GM18526 (cell line): Measurements from ENCODE around the gene CYB5B.

Experiments
- POLR2A ChIP-seq: IDR thresholded peaks from 3 replicates; pipeline ENCODE4 v1.6.1; 2011; ENCODE audit not compliant: insufficient read length; ENCODE audit errors: extremely low read depth

Gene CYB5B

DNA sequence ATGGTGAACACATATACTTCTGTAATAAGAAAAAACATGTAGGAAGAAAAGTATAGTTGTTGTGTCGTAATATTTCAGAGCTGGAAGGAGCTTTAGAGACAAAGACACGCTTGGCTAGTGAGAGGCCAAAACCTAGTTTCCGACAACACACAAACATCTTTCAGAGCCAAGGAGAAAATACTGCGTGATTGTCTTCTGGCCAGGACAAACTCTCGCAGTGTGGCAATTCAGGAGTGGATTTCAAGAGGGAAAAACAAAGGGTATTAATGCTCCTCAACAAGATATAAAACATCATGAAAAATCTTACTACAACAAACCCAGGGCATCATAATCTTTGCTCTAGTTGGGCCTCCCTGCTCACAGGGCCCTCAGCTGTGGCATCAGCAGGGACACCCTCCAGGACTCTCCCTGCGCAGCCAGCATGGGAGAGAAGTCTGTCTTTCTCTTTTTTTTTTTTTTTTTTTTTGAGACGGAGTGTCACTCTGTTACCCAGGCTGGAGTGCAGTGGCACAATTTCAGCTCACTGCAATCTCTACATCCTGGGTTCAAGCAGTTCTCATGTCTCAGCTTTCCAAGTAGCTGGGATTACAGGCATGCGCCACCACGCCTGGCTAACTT, 66.4 kb downstream of the CYB5B start:
- TF ChIP-seq POLR2A: no peak

- TF ChIP-seq POLR2A: no peak
Observed at GRCh38 chr16:69494991-69495392, 70.6 kb downstream of the CYB5B start.

- TF ChIP-seq POLR2A: no peak
Observed at GRCh38 chr16:69495821-69496220, 71.4 kb downstream of the CYB5B start.

DNA sequence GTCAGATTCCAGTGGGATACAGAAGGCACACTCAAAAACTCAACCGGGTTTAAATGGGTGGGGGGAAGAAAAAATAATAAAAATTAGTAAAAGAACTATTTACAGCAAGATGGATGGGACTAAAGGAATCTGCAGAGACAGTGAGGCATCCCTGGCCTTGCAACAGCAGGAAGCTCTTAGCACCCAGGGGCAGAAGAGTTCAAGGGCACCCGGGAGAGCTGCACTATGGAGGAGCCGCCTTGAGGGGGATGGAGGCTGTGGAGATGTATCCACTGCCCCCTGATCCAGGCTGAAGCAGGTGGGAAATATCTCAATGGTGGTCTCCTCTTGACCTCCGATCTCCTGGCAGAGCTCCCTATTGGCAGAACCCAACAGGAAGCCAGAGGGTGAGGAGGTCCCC, 72.0 kb downstream of the CYB5B start:
- TF ChIP-seq POLR2A: no peak

DNA sequence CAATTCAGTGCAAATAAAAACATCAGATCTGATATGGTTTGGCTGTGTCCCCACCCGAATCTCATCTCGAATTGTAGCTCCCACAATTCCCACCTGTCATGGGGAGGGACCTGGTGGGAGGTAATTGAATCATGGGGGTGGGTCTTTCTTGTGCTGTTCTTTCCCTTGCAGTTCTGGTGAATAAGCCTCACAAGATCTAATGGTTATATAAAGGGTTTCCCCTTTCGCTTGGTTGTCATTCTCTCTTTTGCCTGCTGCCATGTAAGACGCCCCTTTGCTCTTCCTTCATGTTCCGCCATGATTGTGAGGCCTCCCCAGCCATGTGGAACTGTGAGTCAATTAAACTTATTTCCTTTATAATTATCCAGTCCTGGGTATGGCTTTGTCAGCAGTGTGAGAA, 72.5 kb downstream of the CYB5B start:
- TF ChIP-seq POLR2A: no peak

- TF ChIP-seq POLR2A: no peak
Observed at GRCh38 chr16:69497876-69498596, 73.6 kb downstream of the CYB5B start.

DNA sequence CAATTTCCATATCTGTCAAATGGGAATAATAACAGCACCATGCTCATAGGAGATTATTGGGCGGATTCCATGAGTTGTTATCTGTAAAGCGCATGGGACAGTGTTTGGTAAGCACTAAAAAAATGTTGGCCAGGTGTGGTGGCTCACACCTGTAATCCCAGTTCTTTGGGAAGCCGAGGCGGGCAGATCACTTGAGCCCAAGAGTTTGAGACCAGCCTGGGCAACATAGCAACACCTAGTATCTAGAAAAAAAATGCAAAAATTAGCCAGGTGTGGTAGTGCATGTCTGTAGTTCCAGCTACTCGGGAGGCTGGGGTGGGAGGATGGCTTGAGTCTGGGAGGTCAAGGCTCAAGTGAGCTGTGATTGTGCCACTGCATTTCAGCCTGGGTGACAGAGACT, 74.5 kb downstream of the CYB5B start:
- TF ChIP-seq POLR2A: no peak

GRCh38 chr16:69499541-69500230, 75.3 kb downstream of the CYB5B start:
- TF ChIP-seq POLR2A: no peak

GRCh38 chr16:69500496-69500895, 76.1 kb downstream of the CYB5B start:
- no peak for TF ChIP-seq POLR2A

DNA sequence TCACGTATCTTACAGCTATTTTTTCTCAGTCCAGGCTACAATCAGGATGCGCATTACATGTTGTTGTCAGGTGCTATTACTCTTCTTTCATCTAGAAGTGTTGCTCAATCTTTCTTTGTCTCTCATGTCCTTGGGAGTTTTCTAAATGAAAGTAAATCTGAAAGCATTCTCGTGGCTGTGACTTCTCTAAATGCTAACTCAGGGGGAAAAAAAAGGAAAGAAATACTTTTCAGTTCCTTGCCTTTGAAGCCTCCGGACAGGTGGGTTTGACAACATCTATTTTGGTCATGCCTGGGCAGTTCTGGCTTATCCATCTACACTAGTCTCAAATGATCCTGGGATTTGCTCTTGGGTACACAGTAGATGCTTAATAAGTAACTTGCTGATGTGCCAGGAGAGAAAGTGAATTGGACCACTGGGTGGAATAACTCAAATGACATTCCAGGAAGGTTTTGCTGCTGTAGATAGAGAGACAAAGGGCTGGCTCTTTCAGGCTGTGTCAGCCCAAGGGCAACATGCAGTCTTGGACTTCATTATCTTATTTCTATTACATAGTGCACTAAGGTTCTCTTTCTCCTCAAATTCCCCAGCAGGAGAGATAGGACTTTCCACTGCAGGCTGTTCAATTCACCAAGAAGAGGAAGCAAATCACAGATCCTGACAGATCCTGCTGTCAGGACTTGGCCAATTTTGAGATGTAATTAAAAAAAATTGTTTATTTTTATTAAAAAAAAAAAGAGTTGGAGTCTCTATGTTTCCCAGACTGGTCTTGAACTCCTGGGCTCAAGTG, 77.7 kb downstream of the CYB5B start:
- no peak for TF ChIP-seq POLR2A

DNA sequence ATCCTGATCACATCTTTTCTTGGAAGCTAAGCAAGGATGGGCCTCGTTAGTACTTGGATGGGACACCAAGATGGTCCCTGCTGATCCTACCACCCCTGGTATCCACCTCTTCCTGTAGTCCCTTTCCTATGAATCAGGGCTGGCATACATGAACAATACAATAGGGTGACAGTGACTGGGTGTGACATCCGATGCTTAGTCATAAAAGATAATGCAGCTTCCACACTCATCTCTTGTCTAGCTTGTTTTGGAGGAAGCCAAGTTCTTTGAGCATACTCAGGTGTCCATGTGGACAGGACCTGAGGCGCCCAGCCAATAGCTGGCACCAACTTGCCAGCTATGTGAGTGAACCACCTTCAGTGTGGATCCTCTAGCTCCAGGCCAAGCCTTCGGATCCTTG, 78.8 kb downstream of the CYB5B start:
- TF ChIP-seq POLR2A: no peak

DNA sequence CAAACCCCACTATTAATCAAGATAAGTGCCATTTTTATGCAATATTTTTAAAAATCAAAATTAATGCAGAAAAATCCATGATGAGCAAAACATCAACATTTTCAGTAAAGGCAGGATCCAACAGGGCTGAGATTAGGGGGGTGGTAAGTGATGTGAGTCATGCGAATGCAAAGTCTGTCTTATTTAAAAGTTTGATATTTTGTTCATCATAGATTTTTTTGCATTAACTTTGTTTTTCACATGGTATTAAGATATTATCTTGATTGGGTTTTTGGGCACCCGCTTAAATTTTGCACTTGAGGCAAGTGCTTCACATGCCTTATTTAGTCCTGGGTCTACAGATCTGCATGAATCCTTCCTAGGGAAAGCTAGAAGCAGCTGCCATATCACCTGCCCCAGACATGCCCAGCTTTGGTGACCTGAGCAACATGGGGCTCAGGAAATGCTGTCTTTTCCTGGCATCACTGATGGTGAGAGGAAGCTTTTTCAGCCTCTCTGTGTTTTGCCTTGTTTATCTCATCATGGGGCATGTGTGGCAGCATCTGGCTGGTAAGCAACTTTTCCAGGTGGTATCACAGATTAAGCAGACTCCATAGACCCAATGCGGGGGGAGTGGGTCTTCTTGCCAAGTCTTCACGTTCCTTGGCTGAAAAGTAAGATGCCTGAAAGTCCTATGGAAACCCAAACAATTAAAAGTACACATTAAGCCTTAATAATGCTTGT, 83.8 kb downstream of the CYB5B start:
- TF ChIP-seq POLR2A: no peak

DNA sequence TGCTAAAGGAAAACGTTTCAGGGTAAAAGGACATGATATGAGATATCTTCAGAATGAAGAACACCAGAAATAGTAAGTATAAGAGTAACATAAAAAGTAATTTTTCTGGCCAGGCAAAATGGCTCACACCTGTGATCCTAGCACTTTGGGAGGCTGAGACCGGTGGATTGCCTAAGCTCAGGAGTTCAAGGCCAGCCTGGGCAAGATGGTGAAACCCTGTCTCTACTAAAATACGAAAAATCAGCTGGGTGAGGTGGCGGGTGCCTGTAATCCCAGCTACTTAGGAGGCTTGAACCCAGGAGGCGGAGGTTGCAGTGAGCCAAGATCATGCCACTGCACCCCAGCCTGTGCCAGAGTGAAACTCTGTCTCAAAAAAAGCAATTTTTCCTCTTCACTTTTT, 84.7 kb downstream of the CYB5B start:
- no peak for TF ChIP-seq POLR2A

DNA sequence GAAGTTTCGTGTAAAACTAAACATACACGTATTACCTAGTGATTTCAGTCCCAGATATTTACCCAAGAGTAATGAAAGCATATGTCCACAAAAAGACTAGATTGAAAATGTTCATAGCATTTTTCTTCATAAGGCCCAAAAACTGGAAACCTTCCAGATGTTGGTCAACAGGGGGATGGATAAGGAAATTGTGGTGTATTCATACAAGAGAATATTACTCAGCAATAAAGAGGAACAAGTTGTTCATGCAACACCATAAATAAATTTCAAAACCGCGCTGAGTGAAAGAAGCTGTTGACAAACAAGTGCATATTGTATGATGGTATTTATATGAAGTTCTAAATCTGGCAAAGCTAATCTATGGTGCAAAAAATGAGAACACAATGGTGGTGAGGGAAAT, 87.2 kb downstream of the CYB5B start:
- TF ChIP-seq POLR2A: no peak

GRCh38 chr16:69513180-69513966, 89.0 kb downstream of the CYB5B start:
- TF ChIP-seq POLR2A: no peak

- no peak for TF ChIP-seq POLR2A
Observed at GRCh38 chr16:69514356-69514755, 89.9 kb downstream of the CYB5B start.
